ENCODE data around the gene SEZ6L2. TPM values are rescaled to one million over a fixed set of nuclear protein-coding genes. Genes with fewer than 3 reads are reported as not detected.

The SEZ6L2 gene
- total RNA-seq, 1 donor from 2014 or later = 19.3 TPM

DNA sequence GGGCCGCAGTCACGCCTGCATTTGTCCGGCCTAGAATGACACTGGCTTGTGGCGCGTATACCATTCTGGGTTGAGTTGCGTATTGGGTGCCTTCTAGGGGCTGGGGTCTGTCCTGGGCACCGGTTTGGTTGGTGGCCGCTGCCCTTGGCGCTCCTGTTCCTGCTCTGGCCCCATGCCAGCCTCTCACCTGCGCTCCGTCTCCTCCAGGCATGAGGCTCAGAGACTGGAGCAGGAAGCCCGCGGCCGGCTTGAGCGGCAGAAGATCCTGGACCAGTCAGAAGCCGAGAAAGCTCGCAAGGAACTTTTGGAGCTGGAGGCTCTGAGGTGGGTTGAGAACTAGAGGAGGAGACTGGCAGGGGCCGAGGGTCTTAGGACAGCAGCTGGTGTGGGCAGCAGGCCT is 53.7 kb downstream of the SEZ6L2 start:
- Mint-ChIP-seq H3K4me3 (no peak overlapping the region), H3K27me3 (no peaks in the 10 kb centered on the region), H3K27ac (no peak overlapping the region), H3K36me3 (peaks cover 3% of the 10 kb centered on the region), H3K4me1 (ENCODE audit: unreplicated experiment) (peaks cover 11% of the 10 kb centered on the region), H3K9me3 (no peaks in the 10 kb centered on the region)
- no peak for DNase-seq (ENCODE audit: extremely low spot score, unreplicated experiment)
- TF ChIP-seq, protein P1, sequence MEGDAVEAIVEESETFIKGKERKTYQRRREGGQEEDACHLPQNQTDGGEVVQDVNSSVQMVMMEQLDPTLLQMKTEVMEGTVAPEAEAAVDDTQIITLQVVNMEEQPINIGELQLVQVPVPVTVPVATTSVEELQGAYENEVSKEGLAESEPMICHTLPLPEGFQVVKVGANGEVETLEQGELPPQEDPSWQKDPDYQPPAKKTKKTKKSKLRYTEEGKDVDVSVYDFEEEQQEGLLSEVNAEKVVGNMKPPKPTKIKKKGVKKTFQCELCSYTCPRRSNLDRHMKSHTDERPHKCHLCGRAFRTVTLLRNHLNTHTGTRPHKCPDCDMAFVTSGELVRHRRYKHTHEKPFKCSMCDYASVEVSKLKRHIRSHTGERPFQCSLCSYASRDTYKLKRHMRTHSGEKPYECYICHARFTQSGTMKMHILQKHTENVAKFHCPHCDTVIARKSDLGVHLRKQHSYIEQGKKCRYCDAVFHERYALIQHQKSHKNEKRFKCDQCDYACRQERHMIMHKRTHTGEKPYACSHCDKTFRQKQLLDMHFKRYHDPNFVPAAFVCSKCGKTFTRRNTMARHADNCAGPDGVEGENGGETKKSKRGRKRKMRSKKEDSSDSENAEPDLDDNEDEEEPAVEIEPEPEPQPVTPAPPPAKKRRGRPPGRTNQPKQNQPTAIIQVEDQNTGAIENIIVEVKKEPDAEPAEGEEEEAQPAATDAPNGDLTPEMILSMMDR (conservative IDR thresholded peaks at IDR 0.05) = no peak

DNA sequence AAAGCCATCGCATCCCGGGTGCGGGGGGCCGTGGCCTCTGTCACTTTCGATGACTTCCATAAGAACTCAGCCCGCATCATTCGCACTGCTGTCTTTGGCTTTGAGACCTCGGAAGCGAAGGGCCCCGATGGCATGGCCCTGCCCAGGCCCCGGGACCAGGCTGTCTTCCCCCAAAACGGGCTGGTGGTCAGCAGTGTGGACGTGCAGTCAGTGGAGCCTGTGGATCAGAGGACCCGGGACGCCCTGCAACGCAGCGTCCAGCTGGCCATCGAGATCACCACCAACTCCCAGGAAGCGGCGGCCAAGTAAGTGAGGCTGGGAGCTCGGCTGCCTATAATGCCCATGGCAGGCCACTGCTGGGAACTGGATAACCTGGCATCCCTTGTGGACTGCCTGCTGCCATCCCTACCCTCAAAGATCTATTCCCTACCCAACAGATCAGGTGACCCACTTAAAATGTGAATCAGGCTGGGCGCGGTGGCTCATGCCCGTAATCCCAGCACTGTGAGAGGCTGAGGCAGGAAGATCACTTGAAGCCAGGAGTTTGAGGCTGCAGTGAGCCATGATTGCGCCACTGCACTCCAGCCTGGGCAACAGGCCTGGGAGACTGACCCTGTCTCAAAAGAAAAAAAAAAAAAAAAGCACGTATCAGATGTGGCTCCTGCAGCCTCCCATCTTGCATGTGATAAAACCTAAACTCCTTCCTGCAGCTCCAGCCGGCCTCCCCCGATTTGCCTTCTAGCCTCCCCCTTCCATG is 54.6 kb downstream of the SEZ6L2 start:
- peaks cover 6% of the 10 kb centered on the region for H3K4me1 Mint-ChIP-seq (ENCODE audit: unreplicated experiment)

DNA sequence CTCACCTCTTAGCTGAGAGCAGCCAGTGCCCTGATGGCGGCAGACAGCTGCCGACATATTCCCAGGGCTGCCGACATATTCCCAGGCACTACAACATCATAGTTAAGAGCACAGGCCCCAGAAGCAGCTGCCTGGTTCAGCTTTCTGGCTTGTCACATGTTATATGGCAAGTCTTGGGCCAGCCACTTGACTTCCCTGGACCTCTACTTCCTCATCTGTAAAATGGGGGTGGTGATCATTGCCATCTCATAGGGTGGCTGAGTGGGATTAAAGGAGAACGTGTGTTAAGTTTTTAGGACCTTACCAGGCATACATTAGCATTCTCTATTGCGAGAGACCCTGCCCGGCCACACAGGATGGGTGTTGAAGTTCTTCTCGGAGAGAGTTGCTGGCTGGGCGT is 55.4 kb downstream of the SEZ6L2 start:
- TF ChIP-seq, protein P1 (conservative IDR thresholded peaks at IDR 0.05) = no peak
- DNase-seq (ENCODE audit: extremely low spot score, unreplicated experiment) = no peak
- no peak overlapping the region for H3K4me3 Mint-ChIP-seq
- H3K27me3 Mint-ChIP-seq = no peaks in the 10 kb centered on the region
- no peaks in the 10 kb centered on the region for H3K9me3 Mint-ChIP-seq
- H3K4me1 Mint-ChIP-seq (ENCODE audit: unreplicated experiment) = no peaks in the 10 kb centered on the region
- no peak overlapping the region for H3K27ac Mint-ChIP-seq
- peaks cover 3% of the 10 kb centered on the region for H3K36me3 Mint-ChIP-seq

More for the DNA sequence above, 54.6 kb downstream of the SEZ6L2 start:
- Mint-ChIP-seq H3K4me3 (no peak overlapping the region), H3K36me3 (peaks cover 3% of the 10 kb centered on the region), H3K27me3 (no peaks in the 10 kb centered on the region), H3K27ac (no peak overlapping the region), H3K9me3 (no peaks in the 10 kb centered on the region)
- no peak for DNase-seq (ENCODE audit: extremely low spot score, unreplicated experiment)
- TF ChIP-seq, protein P1 (conservative IDR thresholded peaks at IDR 0.05) = no peak

DNA sequence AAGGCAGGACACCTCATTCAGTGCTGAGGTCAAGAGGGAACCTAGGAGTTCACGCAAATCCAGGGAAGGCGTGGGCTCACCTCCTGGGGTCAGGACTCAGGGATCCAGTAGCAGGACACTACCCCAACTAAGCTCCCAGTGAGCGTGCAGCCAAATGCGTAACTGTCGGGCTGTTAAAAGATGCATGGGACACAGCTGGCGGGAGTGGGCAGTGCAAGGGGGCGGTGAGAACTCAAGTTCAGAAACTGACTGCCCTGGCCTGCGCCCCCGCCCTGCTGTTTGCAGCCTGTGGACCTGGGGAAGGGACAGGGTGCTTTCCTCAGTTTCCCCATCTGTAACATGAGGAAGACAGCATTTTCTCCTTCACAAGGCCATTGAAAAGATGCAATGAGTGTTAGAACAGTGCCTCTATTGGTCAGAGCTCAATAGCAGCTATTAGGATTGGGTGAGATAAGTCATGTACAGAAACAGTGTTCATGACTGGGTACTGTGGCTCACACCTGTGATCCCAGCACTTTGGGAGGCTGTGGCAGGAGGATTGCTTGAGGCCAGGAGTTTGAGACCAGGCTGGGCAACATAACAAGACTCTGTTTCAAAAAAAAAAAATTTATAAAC is 56.5 kb downstream of the SEZ6L2 start:
- Mint-ChIP-seq H3K27me3 (no peaks in the 10 kb centered on the region), H3K27ac (no peak overlapping the region), H3K9me3 (no peaks in the 10 kb centered on the region), H3K4me3 (no peak overlapping the region), H3K36me3 (peaks cover 3% of the 10 kb centered on the region), H3K4me1 (ENCODE audit: unreplicated experiment) (no peaks in the 10 kb centered on the region)
- TF ChIP-seq, protein P1 (conservative IDR thresholded peaks at IDR 0.05) = no peak
- no peak for DNase-seq (ENCODE audit: extremely low spot score, unreplicated experiment)

DNA sequence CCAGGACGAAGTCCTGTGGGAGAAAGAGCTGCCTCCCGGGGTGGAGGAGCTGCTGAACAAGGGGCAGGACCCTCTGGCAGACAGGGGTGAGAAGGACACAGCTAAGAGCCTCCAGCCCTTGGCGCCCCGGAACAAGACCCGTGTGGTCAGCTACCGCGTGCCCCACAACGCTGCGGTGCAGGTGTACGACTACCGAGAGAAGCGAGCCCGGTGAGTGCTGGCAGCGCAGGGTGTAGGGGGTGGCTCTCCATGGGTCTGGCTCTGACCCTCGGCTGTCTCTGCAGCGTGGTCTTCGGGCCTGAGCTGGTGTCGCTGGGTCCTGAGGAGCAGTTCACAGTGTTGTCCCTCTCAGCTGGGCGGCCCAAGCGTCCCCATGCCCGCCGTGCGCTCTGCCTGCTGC is 57.7 kb downstream of the SEZ6L2 start:
- H3K4me3 Mint-ChIP-seq = no peak overlapping the region
- H3K27ac Mint-ChIP-seq = no peak overlapping the region
- no peaks in the 10 kb centered on the region for H3K4me1 Mint-ChIP-seq (ENCODE audit: unreplicated experiment)
- peaks cover 3% of the 10 kb centered on the region for H3K36me3 Mint-ChIP-seq
- no peaks in the 10 kb centered on the region for H3K9me3 Mint-ChIP-seq
- no peak for DNase-seq (ENCODE audit: extremely low spot score, unreplicated experiment)
- TF ChIP-seq, protein P1 (conservative IDR thresholded peaks at IDR 0.05) = no peak
- no peaks in the 10 kb centered on the region for H3K27me3 Mint-ChIP-seq

Measured in type B pancreatic cell (in vitro differentiated cells).